Tongue (tissue), 2 donors: Measurements from ENCODE around the gene OAS3. TPM values are rescaled to one million over a fixed set of nuclear protein-coding genes. Genes with fewer than 3 reads are reported as not detected.
"Not testable (repeated sequence)": the region's sequence is repeated elsewhere in the genome, so short reads cannot be mapped to it uniquely, and the experiment has no call there.

Experiments used
- DNase-seq: peaks from one replicate; pipeline ENCODE4 v3.0.0-alpha.2; 2015
- total RNA-seq: library from RNA; depleted of rRNA; stranded (reverse); fragments of >200 nt; gene quantifications from one replicate; pipeline ENCODE4 v1.2.3, GENCODE V29; 2014

Gene OAS3
- total RNA-seq, 1 donor from 2014 or later: 8.8 TPM

DNA sequence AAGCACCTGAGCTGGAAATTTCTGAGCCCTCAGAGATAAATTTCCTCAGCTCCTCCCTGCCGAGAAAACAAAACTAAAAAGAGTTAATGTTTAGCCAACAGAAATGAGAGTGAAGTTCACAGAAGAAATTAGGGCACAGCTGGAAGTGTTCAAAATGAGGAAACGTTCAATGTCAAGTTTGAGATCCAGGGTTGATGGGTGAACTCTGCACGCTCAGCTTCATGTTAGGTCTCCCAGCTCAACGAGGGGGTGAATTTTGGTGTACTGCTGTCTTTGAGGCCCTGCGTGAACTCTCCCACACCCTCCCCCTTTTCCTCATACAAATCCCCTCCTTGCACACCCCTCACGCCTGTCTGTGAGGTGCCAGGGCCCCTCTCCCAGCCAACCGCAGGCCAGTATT is 13.3 kb upstream of the OAS3 start:
- DNase-seq: no peak

DNA sequence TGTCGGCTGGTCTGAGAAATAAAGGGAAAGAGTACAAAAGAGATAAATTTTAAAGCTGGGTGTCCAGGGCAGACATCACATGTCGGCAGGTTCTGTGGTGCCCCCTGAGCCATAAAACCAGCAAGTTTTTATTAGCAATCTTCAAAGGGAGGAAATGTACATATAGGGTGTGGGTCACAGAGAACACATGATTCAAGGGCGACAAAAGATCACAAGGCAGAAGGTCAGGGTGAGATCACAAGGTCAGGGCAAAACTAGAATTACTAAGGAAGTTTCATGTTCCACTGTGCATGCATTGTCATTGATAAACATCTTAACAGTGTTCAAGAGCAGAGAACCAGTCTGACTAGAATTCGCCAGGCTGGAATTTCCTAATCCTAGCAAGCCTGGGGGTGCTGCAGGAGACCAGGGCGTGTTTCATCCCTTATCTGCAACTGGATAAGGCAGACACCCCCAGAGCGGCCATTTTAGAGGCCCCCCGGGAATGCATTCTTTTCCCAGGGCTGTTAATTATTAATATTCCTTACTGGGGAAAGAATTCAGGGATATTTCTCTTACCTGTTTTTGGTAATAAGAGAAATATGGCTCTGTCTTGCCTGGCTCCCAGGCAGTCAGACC is 11.7 kb upstream of the OAS3 start:
- DNase-seq: not testable (repeated sequence)

DNA sequence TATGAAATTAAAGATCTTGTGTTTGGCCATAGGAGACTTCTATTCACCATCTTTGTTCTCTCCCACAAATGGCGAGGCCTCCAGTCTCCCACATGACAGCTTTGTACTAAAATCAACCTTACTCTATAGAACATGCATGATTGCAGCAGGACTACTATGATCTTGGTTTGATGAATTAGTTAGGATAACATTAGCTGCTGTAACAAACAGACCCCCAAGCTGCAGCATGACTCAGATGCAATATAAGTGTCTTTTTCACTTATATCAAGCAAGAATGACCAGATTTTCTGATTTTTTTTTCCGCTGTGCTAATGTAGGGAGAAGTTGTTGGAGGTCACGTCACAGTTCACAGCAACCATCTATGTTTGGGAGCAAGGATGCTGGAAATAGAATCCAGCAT is 10.8 kb upstream of the OAS3 start:
- no peak for DNase-seq

DNA sequence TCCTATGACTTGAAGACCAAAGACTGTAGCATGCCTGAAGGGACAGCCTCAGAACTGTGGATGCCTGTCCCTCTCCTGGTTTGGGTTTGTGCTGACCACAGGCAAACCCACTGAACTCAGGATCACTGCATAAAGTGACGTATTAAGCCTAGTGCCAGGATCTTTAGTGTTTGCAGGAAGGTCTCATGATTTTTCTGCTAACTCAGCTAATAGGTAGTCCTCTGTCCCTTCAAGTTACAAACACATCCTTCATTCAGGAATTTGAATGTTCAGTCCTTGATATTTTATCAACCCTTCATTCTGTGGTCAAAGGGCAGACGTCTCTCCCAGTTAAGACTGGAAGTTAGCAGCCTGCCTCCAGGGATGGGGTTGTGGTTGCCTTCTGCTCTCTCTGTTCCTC is 10.3 kb upstream of the OAS3 start:
- no peak for DNase-seq

DNA sequence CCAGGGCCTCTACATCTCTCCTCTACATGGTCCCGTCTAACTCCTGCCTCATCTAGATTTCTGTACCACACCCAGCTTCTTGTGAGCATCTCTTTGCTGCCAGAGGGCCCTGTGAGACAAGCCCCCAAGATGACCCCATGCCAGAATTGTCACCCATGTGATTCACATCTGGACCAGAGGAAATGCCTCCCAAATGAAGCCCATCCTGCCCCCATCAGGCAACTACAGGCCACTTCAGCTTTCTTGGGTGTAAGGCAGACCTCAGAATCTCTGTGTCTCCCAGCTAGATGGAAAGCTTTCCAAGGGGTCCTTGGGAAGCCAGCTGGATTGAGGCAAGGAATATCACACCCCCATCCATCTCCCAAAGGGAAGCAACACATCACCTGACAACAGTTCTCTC is 9.3 kb upstream of the OAS3 start:
- DNase-seq: no peak

DNA sequence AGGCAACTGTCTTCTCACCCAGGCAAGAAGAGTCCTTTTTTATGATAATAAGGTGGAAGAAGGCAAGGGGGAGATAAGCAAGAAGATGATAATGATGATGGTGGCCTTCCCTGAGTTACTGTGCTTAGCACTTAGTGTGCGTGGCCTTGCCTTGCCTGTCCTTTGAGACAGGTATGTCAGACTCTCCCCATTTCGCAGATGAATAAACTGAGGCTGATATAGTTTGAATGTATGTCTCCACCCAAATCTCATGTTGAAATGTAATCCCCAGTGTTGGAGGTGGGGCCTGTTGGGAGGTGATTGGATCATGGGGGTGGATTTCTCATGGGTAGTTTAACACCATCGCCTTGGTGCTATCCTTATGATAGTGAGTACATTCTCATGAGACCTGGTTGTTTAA is 8.6 kb upstream of the OAS3 start:
- no peak for DNase-seq

DNA sequence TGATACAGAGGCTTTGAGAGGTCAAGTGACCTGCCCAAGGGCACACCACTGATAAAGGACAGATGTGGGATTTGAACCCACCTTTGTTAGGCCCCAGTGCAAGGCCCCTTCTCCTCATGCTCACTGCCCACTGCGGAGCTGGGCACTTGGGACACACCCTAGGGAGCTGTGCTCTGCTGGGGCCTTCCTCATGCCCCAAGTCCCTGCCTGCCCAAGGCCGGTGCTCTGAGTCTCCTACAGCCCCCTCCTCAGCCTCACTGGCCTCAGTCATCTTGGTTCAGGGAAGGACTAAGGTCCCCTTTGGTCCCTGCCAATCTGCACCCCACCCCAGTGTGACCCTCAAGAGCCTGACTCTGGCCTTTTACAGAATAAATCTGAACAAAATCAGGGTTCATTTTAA is 7.9 kb upstream of the OAS3 start:
- no peak for DNase-seq

DNA sequence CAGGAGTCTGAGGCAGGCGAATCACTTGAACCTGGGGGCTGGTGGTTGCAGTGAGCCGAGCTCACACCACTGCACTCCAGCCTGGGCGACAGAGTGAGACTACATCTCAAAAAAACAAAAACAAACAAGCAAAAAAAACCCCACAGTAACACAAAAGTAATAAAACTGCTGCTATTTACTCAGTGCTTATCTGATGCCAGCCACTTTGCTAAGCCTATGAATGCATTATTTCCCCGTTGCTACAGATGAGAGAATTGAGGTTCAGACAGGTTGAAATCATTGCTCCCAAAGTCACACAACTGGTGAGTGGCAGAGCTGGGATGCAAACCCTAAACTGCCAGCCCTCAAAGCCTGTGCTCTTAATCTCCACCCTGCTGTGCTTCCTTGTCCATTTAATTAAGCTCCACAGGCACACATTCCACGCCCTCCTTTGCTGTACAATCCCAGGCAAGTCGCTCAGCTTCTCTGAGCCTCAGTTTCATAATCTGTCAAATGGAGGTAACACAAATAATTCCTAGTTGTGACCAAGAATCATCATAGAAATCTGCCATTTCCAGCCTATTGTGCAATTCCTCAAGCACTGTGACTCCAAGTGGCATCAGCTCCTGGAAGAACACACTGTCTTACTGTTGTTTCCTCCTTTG is 5.7 kb upstream of the OAS3 start:
- no peak for DNase-seq

DNA sequence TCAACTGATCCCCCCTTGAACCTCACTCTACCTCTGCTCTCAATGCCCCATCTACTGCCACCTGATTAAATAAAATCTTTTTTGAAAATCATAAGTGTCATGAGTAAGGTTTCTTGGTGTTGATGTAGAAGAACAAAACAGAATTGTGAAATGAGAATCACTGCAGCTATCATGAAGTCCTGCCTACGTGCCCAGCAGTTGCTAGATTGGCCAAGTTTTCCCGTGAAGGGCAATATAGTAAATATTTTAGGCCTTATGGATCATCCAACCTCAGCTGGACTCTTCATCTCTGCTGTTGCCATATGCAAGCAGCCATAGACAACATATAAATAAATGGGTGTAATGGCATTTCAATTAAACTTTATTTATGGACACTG is 5.2 kb upstream of the OAS3 start:
- no peak for DNase-seq

DNA sequence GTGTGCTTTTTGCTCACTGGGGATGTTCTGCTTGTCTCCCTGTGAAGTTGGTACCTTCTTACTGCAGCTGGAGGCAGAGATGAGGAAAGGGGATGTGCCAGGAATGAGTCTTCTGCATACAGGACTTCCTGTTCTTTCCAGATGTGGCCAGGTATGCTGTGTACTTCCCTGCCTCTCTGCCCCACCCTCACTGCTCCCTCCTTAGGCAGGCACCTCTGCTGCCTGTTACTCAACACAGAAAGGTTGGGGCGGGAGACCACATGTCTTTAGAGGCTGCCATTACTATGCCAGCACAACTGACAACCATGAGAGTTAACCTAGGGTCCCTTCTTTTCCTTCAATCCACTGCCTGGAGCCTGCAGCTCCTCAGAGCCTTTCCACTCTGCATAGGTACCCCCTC is 2.0 kb upstream of the OAS3 start:
- DNase-seq: no peak

DNA sequence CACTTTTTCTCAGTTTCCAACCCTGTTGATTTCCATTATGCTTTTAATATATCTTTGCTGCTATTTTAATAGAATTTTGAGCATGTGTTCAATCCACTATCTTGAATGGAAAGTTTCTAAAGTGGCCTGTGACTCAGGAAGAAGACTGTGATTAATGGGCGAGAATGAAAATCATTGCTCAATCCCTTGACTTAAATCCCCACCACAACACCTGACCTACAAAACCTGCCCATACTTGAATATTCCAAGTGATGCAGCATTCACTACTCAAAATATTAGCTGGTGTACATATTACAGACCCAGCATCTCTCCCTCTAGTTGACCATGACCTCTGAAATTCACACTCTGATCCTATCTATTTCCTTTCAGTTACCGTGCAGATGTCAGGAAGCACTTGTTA is 1.3 kb upstream of the OAS3 start:
- no peak for DNase-seq

DNA sequence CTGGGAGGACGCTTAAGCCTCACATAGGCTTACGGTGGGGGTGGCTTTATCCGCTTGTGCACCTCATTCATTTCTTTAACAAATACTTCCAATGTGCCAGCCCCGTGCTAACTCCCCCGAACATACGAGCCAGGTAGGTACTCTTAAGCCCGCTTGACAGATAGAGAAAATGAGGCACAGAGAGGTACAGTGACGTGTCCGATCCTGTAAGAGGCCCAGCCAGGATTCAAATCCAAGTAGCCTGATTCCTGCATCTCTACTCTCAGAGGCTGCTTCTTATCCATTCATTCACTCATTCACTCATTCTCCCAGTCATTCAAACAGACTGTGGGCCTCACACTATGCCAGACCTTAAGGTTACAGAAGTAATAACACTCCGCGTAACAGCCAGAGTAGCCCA is 477 bp downstream of the OAS3 start:
- DNase-seq: no peak

DNA sequence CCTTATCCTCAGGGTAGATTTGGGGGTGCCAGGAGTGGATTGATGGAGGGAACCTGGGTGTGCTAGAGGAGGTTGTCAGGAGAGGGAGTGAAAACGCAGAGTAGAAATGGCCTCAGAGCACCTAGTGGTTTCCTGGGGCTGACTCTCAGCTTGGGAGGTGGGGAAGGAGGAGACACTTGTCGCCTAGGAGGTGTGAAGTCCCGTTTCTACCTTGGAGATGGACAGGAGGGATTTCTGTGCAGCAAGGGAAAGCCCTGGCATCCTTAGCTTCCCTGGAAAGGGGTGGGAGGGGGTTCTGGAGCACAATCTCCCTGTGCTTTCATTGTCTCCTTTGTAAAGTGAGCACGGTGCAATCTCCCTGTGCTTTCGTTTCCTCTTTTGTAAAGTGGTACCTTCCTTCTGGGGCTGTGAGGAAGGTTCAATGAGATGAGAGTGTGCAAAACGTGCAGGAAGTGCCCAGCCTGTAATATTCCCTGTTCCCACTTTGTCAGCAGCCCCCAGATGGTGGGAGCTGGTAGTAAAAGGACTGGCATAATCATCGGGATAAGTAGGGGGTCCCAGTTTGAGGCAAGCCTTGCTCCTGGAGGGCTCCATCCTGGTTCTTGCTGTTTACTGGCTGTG is 1.6 kb downstream of the OAS3 start:
- no peak for DNase-seq

DNA sequence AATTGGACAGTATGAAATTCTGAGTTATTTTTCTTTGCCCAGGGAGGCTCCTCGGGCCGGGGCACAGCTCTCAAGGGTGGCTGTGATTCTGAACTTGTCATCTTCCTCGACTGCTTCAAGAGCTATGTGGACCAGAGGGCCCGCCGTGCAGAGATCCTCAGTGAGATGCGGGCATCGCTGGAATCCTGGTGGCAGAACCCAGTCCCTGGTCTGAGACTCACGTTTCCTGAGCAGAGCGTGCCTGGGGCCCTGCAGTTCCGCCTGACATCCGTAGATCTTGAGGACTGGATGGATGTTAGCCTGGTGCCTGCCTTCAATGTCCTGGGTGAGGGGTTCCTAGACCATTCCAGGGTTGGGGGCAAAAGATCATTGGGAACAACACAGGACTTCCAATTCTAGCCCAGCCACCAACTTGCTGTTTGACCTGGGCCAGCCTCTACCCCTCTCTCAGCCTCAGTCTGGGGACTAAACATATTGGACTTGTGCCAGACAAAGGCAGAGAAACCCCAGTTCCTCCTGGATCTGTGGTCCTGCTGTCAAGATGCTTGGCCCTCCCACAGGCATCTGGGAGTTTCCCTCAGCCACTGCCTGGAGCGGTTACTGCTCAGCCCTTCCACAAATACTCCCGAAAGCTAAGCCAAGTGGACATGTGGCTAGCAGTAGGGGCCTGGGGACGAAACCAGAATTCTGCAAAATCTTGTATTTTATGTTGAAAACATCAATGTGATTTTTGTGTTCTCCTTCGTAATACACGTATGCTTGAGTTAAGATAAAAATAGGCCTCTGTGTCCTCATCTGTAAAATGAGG is 3.5 kb downstream of the OAS3 start:
- DNase-seq: no peak

DNA sequence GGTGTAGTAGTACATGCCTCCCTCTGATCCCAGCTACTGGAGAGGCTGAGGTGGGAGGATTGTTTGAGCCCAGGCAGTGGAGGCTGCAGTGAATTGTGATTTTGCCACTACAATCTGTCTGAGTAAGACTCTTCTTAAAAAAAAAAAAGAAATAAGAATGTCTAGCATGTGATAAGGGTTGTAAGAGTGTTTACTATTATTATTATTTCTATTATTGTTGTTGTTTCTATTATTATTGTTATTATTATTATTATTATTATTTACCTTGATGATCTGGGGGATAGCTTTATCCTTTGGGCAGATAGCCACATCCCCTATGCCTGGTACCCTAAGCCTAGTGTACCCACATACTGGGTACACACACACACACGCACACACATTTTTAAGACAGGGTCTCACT is 4.3 kb downstream of the OAS3 start:
- no peak for DNase-seq

DNA sequence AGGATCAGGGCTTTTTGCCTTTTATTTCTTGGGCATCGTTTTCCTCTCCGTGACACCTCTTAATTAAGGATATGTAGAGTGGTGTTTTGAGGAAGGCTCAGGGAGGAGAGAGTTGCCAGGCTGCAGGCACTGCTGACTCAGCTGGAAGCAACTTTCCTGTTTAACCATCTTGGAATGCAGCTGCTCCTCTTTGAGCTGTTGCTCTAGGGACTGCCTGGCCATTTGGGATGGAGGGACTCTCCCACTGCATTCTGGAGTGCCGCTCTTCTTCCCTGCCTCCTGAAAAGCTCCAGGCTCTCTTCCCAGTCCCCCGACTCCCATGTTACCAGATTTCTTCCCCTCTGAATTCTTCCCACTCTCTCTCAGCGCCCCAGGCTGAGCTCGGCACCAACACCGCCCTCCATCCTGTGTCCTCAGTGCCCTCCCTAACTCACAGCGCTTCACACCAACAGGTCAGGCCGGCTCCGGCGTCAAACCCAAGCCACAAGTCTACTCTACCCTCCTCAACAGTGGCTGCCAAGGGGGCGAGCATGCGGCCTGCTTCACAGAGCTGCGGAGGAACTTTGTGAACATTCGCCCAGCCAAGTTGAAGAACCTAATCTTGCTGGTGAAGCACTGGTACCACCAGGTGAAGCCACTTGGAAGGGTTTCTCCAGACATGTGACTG is 5.9 kb downstream of the OAS3 start:
- DNase-seq: no peak

DNA sequence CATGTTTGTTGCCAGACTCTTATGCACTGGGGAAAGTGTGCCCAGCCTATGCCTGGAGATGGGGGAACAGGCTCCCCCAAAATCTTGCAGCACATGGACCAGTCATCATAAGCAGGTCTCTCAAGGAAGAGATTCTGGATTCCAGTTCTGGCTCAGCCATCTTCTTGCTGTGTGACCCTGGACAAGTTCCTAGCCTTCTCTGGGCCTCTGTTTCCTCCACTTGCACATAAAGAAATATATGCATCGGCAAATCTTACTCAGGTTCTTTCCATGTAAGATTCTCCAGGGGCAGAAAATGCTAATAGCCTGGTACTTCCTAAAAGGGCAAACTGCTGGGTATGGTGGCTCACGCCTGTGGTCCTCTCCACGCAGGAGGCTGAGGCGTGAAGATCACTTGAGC is 7.2 kb downstream of the OAS3 start:
- DNase-seq: no peak

DNA sequence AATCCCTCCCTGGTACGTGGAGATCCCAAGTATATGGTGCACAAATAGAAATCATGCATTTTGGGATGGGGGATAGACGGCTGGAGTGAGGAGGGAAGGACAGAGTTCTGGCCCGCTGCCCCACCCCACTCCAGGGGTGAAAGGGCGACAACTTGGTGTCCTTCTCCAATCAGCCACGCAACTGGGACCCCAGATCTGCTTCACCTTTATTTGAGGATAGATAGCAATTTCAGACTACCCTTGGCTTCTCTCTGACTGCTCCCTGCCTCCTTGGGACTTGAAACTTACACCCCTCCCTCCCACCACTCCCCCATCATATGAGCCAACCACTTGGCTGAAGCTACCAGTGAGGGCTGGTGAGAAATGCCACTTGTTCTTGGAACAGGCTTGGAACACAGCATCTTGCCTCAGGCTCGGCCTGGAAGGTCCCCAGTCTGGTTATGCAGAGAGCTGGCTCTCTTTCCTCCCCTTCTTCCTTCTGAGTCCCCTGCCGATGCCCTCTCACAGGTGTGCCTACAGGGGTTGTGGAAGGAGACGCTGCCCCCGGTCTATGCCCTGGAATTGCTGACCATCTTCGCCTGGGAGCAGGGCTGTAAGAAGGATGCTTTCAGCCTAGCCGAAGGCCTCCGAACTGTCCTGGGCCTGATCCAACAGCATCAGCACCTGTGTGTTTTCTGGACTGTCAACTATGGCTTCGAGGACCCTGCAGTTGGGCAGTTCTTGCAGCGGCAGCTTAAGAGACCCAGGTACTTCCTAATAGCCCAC is 8.1 kb downstream of the OAS3 start:
- DNase-seq: no peak

DNA sequence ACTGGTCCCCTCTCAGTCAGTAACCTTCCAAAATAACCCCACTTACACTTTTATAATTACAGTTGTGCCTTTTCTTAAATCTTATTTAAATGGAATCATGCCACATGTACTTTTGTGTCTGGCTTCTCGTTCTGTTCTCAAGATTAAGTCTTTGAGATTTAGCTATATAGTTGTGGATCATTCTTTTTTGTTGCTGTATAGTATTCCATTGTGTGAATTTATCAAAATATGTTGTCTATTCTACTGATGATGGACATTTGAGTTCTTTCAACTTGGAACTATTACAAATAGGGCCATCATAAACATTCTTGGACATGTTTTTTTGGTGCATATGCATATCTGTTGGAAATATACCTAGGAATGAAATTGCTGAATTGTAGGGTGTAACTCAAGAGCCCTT is 9.0 kb downstream of the OAS3 start:
- no peak for DNase-seq

DNA sequence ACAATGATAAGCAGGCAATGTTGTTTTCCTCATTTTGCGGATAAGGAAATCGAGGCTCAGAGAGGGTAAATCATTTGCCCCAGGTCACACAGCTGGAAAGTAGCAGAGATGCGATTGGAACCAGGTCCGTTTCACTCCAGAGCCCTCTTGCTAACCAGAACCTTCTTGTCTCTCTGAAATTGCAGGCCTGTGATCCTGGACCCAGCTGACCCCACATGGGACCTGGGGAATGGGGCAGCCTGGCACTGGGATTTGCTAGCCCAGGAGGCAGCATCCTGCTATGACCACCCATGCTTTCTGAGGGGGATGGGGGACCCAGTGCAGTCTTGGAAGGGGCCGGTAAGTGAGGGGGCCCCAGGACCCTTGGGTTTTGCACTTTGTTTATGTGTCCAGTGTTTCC is 9.5 kb downstream of the OAS3 start:
- DNase-seq: no peak

DNA sequence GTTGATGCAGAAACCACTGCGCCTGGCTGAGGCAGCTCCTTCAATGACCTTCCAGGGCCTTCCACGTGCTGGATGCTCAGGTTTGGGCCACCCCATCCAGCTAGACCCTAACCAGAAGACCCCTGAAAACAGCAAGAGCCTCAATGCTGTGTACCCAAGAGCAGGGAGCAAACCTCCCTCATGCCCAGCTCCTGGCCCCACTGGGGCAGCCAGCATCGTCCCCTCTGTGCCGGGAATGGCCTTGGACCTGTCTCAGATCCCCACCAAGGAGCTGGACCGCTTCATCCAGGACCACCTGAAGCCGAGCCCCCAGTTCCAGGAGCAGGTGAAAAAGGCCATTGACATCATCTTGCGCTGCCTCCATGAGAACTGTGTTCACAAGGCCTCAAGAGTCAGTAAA is 10.5 kb downstream of the OAS3 start:
- no peak for DNase-seq

DNA sequence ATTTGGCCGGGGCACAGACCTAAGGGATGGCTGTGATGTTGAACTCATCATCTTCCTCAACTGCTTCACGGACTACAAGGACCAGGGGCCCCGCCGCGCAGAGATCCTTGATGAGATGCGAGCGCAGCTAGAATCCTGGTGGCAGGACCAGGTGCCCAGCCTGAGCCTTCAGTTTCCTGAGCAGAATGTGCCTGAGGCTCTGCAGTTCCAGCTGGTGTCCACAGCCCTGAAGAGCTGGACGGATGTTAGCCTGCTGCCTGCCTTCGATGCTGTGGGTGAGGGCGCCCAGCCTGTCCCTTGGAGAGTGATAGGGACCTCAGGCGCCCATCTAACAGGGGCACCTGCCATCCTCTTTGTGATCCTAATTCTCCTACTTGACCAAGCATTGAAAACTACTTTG is 12.4 kb downstream of the OAS3 start:
- DNase-seq: no peak
